PC-3 (cell line): Measurements from ENCODE around the gene LYZL1.

Experiments
- CTCF ChIP-seq: fragments of 300-600 bp; sonication (generic); conservative IDR thresholded peaks from 2 replicates; pipeline ENCODE4 v1.5.1; 2017; ENCODE audit warnings: antibody characterized with exemption, low read depth, mild to moderate bottlenecking, low read length
- EZH2 ChIP-seq: fragments of 300-600 bp; sonication (generic); IDR thresholded peaks from one replicate; pipeline ENCODE4 v1.6.1; 2017; ENCODE audit warnings: antibody characterized with exemption, mild to moderate bottlenecking, low read length; ENCODE audit not compliant: unreplicated experiment

- no peak for TF ChIP-seq EZH2
- TF ChIP-seq CTCF: no peak
Measured at GRCh38 chr10:29266641-29267040, 22.2 kb upstream of the LYZL1 start.
